Fibroblast of pulmonary artery (primary cell): Measurements from ENCODE around the gene RECQL.
"Not testable (repeated sequence)": the region's sequence is repeated elsewhere in the genome, so short reads cannot be mapped to it uniquely, and the experiment has no call there.

Experiments used
- DNase-seq: peaks from one replicate; pipeline ENCODE4 v3.0.0-alpha.2; 2010; ENCODE audit warnings: low read depth
- H3K4me3 ChIP-seq: replicated peaks from 2 replicates; pipeline ENCODE4 v1.5.1; 2011; ENCODE audit warnings: low read depth, mild to moderate bottlenecking, control low read depth, low read length, moderate library complexity
- TF ChIP-seq, protein P1 (sequence below): IDR thresholded peaks from 2 replicates; pipeline ENCODE4 v1.5.1; 2011; ENCODE audit warnings: mild to moderate bottlenecking, control low read depth, low read length, inconsistent platforms; ENCODE audit errors: missing control alignments

The RECQL gene

DNA sequence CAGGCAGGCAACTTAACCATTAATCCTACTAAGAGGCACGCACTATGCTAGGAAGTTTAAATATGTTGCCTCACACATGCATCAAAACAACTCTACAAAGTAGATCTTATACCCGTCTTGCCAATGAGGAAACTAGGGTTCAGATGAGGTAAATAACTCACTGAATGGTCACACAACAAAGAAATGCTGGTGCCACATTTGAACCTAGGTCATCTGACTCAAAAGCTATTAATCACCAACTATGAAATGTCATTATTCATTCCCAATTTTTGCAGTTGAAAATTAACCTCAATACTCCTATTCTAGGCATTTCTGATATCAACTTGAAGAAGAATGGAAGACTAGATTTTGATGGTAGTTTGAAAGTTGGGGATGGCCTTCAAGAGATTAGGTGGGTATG, 66.7 kb downstream of the RECQL start:
- DNase-seq, result no peak
- no peak overlapping the region for H3K4me3 ChIP-seq
- TF ChIP-seq, protein P1, sequence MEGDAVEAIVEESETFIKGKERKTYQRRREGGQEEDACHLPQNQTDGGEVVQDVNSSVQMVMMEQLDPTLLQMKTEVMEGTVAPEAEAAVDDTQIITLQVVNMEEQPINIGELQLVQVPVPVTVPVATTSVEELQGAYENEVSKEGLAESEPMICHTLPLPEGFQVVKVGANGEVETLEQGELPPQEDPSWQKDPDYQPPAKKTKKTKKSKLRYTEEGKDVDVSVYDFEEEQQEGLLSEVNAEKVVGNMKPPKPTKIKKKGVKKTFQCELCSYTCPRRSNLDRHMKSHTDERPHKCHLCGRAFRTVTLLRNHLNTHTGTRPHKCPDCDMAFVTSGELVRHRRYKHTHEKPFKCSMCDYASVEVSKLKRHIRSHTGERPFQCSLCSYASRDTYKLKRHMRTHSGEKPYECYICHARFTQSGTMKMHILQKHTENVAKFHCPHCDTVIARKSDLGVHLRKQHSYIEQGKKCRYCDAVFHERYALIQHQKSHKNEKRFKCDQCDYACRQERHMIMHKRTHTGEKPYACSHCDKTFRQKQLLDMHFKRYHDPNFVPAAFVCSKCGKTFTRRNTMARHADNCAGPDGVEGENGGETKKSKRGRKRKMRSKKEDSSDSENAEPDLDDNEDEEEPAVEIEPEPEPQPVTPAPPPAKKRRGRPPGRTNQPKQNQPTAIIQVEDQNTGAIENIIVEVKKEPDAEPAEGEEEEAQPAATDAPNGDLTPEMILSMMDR, result no peak

DNA sequence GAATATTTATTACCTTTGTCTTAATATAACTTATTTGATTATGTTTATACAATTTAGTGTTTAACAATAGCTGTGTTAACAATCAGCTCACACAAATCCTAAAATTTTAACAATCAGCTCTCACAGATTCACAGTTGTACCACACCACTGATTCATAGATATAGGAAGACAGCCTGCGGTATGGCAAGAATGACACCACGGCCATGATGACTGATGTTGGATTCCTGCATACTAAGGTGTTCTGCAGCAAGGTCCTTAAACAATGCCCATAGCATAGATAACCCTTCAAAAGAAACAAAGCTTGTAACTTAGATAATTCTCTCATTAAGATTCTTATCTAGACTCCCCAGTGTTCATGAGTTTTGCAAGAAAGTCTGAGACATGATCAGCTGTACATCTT, 67.9 kb downstream of the RECQL start:
- DNase-seq, result no peak
- no peak overlapping the region for H3K4me3 ChIP-seq
- TF ChIP-seq, protein P1, result no peak

DNA sequence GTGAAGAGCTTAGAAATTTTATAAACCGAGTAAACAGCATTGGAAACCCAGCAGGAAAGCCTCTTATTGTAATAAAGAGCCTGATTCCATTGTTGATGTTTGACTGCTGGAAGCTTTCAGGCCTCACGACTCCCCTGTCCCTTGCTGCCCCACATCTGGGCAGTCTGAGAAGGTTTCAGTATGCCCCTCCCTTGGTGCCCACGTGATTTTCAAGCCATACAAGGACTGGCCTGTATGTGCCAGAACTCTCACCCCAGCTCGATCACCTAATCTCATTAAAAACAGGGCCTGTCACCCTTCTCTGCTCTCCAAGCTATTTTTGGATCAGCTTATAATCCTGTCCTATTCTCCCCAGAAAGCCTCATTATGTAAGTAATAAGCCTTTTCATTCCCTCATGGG, 71.4 kb downstream of the RECQL start:
- no peak for DNase-seq
- TF ChIP-seq, protein P1, result no peak
- no peak overlapping the region for H3K4me3 ChIP-seq

DNA sequence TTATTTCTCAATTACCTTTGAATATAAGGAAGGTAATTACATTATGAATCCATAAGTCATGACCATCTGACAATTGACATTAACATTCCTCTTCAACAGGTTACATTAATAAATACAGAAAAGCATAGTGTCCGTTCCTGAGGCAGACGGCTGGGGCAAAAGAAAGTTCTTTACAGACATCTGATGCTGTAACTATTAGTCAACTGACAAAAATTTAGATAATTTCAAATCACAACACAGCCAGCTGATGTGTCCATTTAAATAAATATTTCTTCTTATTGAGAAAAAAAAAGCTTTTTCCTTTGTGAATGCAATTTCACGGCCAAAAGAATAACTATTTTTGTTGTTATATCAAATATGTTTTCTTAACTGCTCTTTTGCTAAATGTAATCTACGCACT, 73.2 kb downstream of the RECQL start:
- TF ChIP-seq, protein P1, result no peak
- no peak overlapping the region for H3K4me3 ChIP-seq
- DNase-seq, result peak; percentile 11

DNA sequence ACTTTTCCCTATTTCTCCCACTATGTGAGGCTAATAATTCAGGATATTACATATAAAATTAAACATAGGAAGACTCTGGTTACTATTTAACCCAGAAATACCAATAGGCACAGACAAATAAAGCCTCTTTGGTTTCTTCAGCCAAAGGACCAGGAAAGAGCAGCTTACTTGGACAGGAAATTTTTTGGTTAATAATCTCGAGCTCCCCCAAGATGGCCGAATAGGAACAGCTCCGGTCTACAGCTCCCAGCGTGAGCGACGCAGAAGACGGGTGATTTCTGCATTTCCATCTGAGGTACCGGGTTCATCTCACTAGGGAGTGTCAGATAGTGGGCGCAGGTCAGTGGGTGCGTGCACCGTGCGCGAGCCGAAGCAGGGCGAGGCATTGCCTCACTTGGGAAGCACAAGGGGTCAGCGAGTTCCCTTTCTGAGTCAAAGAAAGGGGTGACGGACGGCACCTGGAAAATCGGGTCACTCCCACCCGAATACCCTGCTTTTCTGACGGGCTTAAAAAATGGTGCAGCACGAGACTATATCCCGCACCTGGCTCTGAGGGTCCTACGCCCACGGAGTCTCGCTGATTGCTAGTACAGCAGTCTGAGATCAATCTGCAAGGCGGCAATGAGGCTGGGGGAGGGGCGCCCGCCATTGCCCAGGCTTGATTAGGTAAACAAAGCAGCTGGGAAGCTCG, 82.3 kb downstream of the RECQL start:
- DNase-seq, result not testable (repeated sequence)

More for the DNA sequence above, 82.3 kb downstream of the RECQL start:
- not testable (repeated sequence) for H3K4me3 ChIP-seq
